ENCODE measurements around the gene RACGAP1. TPM values are rescaled to one million over a fixed set of nuclear protein-coding genes. Genes with fewer than 3 reads are reported as not detected.

RACGAP1 gene
- total RNA-seq, 1 donor = 88.1 TPM

DNA sequence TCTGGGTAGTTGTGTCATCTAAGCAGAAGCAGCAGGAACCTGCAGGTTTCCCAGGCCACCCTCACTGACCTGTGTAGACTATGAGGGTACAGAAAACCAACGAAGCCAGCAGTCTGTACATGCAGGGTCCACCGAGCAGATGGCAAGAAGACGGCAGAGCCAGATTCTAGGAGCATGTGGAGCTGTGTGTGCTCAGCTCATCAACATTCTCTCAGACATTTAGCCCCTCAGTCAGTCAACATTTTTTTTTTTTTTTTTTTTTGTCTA is 24.8 kb upstream of the RACGAP1 start:
- DNase-seq (ENCODE audit: low read depth) = no peak
- H3K4me3 ChIP-seq (ENCODE audit: low read depth, low read length) = no peak overlapping the region
- TF ChIP-seq, protein P1, sequence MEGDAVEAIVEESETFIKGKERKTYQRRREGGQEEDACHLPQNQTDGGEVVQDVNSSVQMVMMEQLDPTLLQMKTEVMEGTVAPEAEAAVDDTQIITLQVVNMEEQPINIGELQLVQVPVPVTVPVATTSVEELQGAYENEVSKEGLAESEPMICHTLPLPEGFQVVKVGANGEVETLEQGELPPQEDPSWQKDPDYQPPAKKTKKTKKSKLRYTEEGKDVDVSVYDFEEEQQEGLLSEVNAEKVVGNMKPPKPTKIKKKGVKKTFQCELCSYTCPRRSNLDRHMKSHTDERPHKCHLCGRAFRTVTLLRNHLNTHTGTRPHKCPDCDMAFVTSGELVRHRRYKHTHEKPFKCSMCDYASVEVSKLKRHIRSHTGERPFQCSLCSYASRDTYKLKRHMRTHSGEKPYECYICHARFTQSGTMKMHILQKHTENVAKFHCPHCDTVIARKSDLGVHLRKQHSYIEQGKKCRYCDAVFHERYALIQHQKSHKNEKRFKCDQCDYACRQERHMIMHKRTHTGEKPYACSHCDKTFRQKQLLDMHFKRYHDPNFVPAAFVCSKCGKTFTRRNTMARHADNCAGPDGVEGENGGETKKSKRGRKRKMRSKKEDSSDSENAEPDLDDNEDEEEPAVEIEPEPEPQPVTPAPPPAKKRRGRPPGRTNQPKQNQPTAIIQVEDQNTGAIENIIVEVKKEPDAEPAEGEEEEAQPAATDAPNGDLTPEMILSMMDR (IDR thresholded peaks at IDR 0.05; ENCODE audit: insufficient read depth, low read length) = no peak

DNA sequence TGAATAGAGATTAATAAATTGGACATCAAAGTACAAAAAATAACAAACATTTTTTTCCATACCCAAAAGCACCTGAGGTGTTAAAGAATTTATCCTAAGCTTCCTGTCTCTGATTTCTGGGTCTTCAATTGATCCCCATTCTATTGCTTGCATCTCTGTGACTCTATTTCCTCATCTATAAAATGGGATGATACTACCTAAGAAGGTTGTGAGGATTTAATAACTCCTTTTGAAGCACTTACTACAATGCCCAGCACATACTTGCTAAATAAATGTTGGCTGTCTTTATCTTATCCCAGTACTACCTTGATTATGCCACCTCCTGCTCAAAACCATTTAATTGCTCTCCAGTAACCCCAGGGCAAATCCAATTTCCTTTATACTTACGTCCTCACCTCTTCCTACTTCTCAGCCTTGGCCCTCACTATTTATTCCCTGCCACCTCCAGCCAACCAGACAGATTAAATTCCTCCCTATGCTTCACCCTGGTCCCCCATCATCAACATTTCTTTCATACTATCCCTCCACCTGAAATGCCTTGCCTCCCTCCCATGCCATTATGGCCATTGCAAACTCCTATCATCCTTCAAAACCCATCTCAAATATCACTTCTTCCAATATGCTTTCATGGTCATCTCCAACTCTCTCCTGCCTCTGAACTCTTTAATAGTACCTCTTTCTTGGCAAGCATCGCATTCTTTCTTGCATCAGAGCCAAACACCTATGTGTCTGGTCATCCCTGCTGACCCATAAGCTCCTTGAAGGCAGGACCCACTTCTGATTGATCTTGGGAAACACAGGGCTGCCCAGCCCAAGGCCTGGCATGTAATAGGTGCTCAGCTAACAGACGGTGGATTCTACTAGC is 24.2 kb upstream of the RACGAP1 start:
- no peak for DNase-seq (ENCODE audit: low read depth)

GRCh38 chr12:50047693-50048250 is 22.5 kb upstream of the RACGAP1 start:
- DNase-seq (ENCODE audit: low read depth) = no peak
- TF ChIP-seq, protein P1 (IDR thresholded peaks at IDR 0.05; ENCODE audit: insufficient read depth, low read length) = no peak
- no peak overlapping the region for H3K4me3 ChIP-seq (ENCODE audit: low read depth, low read length)

More for the DNA sequence above, 24.2 kb upstream of the RACGAP1 start:
- TF ChIP-seq, protein P1 (IDR thresholded peaks at IDR 0.05; ENCODE audit: insufficient read depth, low read length) = no peak
- H3K4me3 ChIP-seq (ENCODE audit: low read depth, low read length) = no peak overlapping the region

DNA sequence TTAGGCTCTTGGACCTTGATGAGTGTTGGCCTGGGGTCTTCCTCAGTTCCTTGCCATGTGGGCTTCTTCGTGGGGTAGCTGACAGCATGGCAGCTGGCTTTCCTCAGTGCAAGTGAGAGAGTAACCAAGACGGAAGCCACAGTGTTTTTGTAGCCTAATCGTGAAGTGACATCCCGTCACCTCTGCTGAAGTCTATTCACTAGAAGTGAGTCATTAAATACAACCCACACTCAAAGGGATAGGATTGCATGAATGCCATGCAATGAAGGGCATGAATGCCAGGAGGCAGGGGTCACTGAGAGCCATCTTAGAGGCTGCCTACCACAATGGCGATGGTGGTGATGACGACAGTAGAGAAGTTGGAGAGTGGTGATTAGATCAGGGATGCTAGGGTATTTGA is 18.6 kb upstream of the RACGAP1 start:
- TF ChIP-seq, protein P1 (IDR thresholded peaks at IDR 0.05; ENCODE audit: insufficient read depth, low read length) = no peak
- H3K4me3 ChIP-seq (ENCODE audit: low read depth, low read length) = no peak overlapping the region
- no peak for DNase-seq (ENCODE audit: low read depth)

GRCh38 chr12:50043308-50043707 is 18.0 kb upstream of the RACGAP1 start:
- DNase-seq (ENCODE audit: low read depth) = no peak
- H3K4me3 ChIP-seq (ENCODE audit: low read depth, low read length) = no peak overlapping the region
- TF ChIP-seq, protein P1 (IDR thresholded peaks at IDR 0.05; ENCODE audit: insufficient read depth, low read length) = no peak

GRCh38 chr12:50042693-50043092 is 17.4 kb upstream of the RACGAP1 start:
- TF ChIP-seq, protein P1 (IDR thresholded peaks at IDR 0.05; ENCODE audit: insufficient read depth, low read length) = no peak
- no peak overlapping the region for H3K4me3 ChIP-seq (ENCODE audit: low read depth, low read length)
- no peak for DNase-seq (ENCODE audit: low read depth)
